HepG2 (cell line): ENCODE results near the gene SPINK9. TPM values are rescaled to one million over a fixed set of nuclear protein-coding genes. Genes with fewer than 3 reads are reported as not detected.
A peak's percentile ranks its signal among the peaks of the same experiment; 100 is the strongest.

ENCODE experiments used
- FOXA1 ChIP-seq, 2 experiments: fragments of 450-650 bp in 1 of 2; sonication (generic) in 1 of 2; formaldehyde crosslinking in 1 of 2; IDR thresholded peaks; 2 replicates each; pipeline versions ENCODE4 v1.4.0 to v1.6.1; 2016 to 2020; ENCODE audit warnings: missing genetic modification reagents in 1 of 2
- HOXA3 ChIP-seq: sonication (generic); formaldehyde crosslinking; IDR thresholded peaks from 2 replicates; pipeline ENCODE4 v1.5.0; 2020; ENCODE audit warnings: missing genetic modification reagents
- JUN ChIP-seq: sonication (generic); formaldehyde crosslinking; IDR thresholded peaks from 2 replicates; pipeline ENCODE4 v1.4.0; 2020; ENCODE audit warnings: mild to moderate bottlenecking, missing genetic modification reagents
- PHF20 ChIP-seq: sonication (generic); formaldehyde crosslinking; IDR thresholded peaks from 2 replicates; pipeline ENCODE4 v1.5.0; 2020; ENCODE audit warnings: mild to moderate bottlenecking, missing genetic modification reagents
- REL ChIP-seq: sonication (generic); formaldehyde crosslinking; conservative IDR thresholded peaks from 2 replicates; pipeline ENCODE4 v1.8.0; 2022; ENCODE audit warnings: mild to moderate bottlenecking, missing genetic modification reagents, moderate library complexity
- RFX5 ChIP-seq: IDR thresholded peaks from 2 replicates; pipeline ENCODE4 v1.6.1; 2011; ENCODE audit warnings: low read depth, low read length, improper control_type of control experiment
- SRSF9 ChIP-seq: fragments of 200-400 bp; formaldehyde crosslinking; IDR thresholded peaks from 2 replicates; pipeline ENCODE4 v1.6.1; 2018; ENCODE audit warnings: borderline replicate concordance, mild to moderate bottlenecking, low read depth, low read length; ENCODE audit not compliant: insufficient read depth, poor library complexity, severe bottlenecking
- TOPORS ChIP-seq: sonication (generic); formaldehyde crosslinking; IDR thresholded peaks from 2 replicates; pipeline ENCODE4 v1.8.0; 2023; ENCODE audit warnings: mild to moderate bottlenecking, missing genetic modification reagents
- ZBTB38 ChIP-seq: sonication (generic); formaldehyde crosslinking; IDR thresholded peaks from 2 replicates; pipeline ENCODE4 v1.5.1; 2020; ENCODE audit warnings: mild to moderate bottlenecking, missing genetic modification reagents
- ZNF180 ChIP-seq: sonication (generic); formaldehyde crosslinking; IDR thresholded peaks from 2 replicates; pipeline ENCODE4 v1.4.0; 2020; ENCODE audit warnings: low read depth, missing genetic modification reagents, borderline replicate concordance
- ZNF460 ChIP-seq: sonication (generic); formaldehyde crosslinking; IDR thresholded peaks from 2 replicates; pipeline ENCODE4 v1.5.1; 2020; ENCODE audit warnings: missing genetic modification reagents, mild to moderate bottlenecking, borderline replicate concordance
- ZNF589 ChIP-seq: sonication (generic); formaldehyde crosslinking; conservative IDR thresholded peaks from 2 replicates; pipeline ENCODE4 v1.8.0; 2022; ENCODE audit warnings: mild to moderate bottlenecking, moderate library complexity, missing genetic modification reagents
- polyA plus RNA-seq, 8 experiments: library from polyadenylated mRNA; depleted of rRNA in 3 of 8; stranded (reverse) in 7 of 8; unstranded in 1 of 8; fragments of >200 nt; fragmentation: Illumina TruSeq in 4 of 8; extraction: Trizol in 4 of 8; gene quantifications; 2 replicates each; pipeline versions ENCODE4 v1.2.1 to v1.2.3, GENCODE V29; 2011 to 2016; ENCODE audit warnings: low read depth in 4 of 8, missing spikeins in 1 of 8, mixed read lengths in 1 of 8; ENCODE audit not compliant: insufficient read depth in 1 of 8
- total RNA-seq, 5 experiments: library from RNA; depleted of rRNA; stranded (reverse); fragments of >200 nt; fragmentation: Illumina TruSeq; extraction: Trizol; gene quantifications; 2 replicates each; pipeline ENCODE4 v1.2.3, GENCODE V29; 2016; ENCODE audit warnings: low read depth in 1 of 5
- TF ChIP-seq, protein P1 (sequence below): sonication (generic); formaldehyde crosslinking; IDR thresholded peaks from 2 replicates; pipeline ENCODE4 v1.4.0; 2020; ENCODE audit warnings: mild to moderate bottlenecking, missing genetic modification reagents
- TF ChIP-seq, protein P2 (sequence below): sonication (generic); formaldehyde crosslinking; IDR thresholded peaks from 2 replicates; pipeline ENCODE4 v1.4.0; 2020; ENCODE audit warnings: missing genetic modification reagents, low read depth, mild to moderate bottlenecking, borderline replicate concordance
- TF ChIP-seq, protein P3 (sequence below): sonication (generic); formaldehyde crosslinking; IDR thresholded peaks from 2 replicates; pipeline ENCODE4 v1.4.0; 2020; ENCODE audit warnings: missing genetic modification reagents, borderline replicate concordance
- TF ChIP-seq, protein P4 (sequence below): IDR thresholded peaks from 2 replicates; pipeline ENCODE4 v1.6.1; 2016; ENCODE audit warnings: missing biosample characterization, missing genetic modification reagents, low read depth
- TF ChIP-seq, protein P5 (sequence below): sonication (generic); formaldehyde crosslinking; IDR thresholded peaks from 2 replicates; pipeline ENCODE4 v1.4.0; 2020; ENCODE audit warnings: low read depth, mild to moderate bottlenecking, missing genetic modification reagents
- TF ChIP-seq, protein P6 (sequence below): sonication (generic); formaldehyde crosslinking; IDR thresholded peaks from 2 replicates; pipeline ENCODE4 v1.5.0; 2020; ENCODE audit warnings: mild to moderate bottlenecking, low read depth, missing genetic modification reagents, borderline replicate concordance

Gene SPINK9
- total and polyA plus RNA-seq, 2 of the 13 experiments (the other 11 are each of a cell fraction or from before 2014, with no cell fraction given): not detected

DNA sequence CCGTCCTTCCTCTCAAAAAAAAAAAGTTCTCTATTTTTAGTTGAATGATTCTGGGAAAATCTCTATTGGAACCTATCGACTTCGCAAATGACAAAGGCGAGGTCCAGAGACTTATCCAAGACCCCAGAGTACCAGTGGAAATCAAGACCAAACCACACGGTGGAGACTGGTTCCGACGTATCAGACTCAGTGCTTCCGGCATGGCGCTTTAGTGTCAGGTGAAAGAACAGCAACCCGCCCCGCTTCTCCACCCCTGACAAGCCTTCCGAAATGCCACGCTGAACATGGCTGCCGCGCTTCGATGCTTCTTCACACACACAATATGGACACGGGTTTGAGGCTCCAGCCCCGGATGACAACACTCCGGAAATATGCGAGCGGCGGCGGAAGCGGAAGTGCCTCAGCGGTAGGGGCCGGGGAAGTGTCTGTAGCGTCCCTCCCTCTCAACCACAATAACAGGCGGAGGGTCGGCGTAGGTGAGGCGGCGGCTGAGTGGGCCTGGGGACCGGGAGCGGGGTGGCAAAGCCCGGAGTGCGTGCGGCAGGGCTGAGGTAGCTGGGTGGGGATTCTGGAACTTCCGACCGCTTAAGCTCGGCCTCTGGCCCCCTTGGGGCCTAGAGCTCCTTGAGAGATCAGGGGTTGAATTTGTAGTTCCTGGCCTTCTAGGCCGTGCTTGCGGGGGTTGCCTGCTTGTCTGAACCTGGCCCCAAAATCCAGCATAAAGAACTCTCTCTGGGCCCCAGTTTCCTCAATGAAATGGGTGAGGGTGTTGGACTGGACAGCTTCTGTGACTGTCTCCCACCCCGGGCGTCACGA lies 48.4 kb downstream of the SPINK9 start, which contains the start of gene FBXO38 (continued):
- TF ChIP-seq ZNF589 (CRISPR knock-in tag): no peak
- peak; percentile 89 for TF ChIP-seq PHF20
- TF ChIP-seq, protein P1, sequence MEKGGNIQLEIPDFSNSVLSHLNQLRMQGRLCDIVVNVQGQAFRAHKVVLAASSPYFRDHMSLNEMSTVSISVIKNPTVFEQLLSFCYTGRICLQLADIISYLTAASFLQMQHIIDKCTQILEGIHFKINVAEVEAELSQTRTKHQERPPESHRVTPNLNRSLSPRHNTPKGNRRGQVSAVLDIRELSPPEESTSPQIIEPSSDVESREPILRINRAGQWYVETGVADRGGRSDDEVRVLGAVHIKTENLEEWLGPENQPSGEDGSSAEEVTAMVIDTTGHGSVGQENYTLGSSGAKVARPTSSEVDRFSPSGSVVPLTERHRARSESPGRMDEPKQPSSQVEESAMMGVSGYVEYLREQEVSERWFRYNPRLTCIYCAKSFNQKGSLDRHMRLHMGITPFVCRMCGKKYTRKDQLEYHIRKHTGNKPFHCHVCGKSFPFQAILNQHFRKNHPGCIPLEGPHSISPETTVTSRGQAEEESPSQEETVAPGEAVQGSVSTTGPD (CRISPR knock-in tag): 0 out of 2 replicates have a peak, but pooled peaks have one; percentile 50
- 0 out of 2 replicates have a peak, but pooled peaks have one; percentile 34 for TF ChIP-seq ZBTB38 (CRISPR knock-in tag)
- TF ChIP-seq JUN (CRISPR knock-in tag): peak; percentile 95
- TF ChIP-seq FOXA1 (IDR thresholded peaks at IDR 0.05): no peak
- peak; percentile 43 for TF ChIP-seq FOXA1 (CRISPR knock-in tag; IDR thresholded peaks at IDR 0.05)
- peak; percentile 98 for TF ChIP-seq HOXA3 (CRISPR knock-in tag)
- no peak for TF ChIP-seq ZNF460 (CRISPR knock-in tag)
- TF ChIP-seq, protein P2, sequence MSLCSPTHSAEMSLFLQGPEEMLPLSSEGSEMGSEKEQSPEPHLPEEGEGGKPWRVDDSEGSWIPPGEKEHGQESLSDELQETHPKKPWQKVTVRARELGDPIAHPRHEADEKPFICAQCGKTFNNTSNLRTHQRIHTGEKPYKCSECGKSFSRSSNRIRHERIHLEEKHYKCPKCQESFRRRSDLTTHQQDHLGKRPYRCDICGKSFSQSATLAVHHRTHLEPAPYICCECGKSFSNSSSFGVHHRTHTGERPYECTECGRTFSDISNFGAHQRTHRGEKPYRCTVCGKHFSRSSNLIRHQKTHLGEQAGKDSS (CRISPR knock-in tag): no peak
- peak; percentile 81; the same call in 1 of the 2 replicates for TF ChIP-seq TOPORS (CRISPR knock-in tag)
- TF ChIP-seq RFX5: 0 out of 2 replicates have a peak, but pooled peaks have one; percentile 18
- no peak for TF ChIP-seq SRSF9
- TF ChIP-seq REL (CRISPR knock-in tag): no peak
- TF ChIP-seq, protein P3, sequence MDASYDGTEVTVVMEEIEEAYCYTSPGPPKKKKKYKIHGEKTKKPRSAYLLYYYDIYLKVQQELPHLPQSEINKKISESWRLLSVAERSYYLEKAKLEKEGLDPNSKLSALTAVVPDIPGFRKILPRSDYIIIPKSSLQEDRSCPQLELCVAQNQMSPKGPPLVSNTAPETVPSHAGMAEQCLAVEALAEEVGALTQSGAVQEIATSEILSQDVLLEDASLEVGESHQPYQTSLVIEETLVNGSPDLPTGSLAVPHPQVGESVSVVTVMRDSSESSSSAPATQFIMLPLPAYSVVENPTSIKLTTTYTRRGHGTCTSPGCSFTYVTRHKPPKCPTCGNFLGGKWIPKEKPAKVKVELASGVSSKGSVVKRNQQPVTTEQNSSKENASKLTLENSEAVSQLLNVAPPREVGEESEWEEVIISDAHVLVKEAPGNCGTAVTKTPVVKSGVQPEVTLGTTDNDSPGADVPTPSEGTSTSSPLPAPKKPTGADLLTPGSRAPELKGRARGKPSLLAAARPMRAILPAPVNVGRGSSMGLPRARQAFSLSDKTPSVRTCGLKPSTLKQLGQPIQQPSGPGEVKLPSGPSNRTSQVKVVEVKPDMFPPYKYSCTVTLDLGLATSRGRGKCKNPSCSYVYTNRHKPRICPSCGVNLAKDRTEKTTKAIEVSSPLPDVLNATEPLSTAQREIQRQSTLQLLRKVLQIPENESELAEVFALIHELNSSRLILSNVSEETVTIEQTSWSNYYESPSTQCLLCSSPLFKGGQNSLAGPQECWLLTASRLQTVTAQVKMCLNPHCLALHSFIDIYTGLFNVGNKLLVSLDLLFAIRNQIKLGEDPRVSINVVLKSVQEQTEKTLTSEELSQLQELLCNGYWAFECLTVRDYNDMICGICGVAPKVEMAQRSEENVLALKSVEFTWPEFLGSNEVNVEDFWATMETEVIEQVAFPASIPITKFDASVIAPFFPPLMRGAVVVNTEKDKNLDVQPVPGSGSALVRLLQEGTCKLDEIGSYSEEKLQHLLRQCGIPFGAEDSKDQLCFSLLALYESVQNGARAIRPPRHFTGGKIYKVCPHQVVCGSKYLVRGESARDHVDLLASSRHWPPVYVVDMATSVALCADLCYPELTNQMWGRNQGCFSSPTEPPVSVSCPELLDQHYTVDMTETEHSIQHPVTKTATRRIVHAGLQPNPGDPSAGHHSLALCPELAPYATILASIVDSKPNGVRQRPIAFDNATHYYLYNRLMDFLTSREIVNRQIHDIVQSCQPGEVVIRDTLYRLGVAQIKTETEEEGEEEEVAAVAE (CRISPR knock-in tag): peak; percentile 95
- no peak for TF ChIP-seq ZNF180
- TF ChIP-seq, protein P4, sequence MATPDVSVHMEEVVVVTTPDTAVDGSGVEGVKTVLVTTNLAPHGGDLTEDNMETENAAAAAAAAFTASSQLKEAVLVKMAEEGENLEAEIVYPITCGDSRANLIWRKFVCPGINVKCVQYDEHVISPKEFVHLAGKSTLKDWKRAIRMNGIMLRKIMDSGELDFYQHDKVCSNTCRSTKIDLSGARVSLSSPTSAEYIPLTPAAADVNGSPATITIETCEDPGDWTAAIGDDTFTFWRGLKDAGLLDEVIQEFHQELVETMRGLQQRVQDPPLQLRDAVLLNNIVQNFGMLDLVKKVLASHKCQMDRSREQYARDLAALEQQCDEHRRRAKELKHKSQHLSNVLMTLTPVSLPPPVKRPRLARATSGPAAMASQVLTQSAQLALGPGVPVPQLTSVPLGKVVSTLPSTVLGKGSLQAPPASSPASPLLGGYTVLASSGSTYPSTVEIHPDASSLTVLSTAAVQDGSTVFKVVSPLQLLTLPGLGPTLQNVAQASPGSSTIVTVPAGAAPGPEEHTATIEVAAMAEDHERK (CRISPR knock-in tag): no peak
- TF ChIP-seq, protein P5, sequence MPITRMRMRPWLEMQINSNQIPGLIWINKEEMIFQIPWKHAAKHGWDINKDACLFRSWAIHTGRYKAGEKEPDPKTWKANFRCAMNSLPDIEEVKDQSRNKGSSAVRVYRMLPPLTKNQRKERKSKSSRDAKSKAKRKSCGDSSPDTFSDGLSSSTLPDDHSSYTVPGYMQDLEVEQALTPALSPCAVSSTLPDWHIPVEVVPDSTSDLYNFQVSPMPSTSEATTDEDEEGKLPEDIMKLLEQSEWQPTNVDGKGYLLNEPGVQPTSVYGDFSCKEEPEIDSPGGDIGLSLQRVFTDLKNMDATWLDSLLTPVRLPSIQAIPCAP (CRISPR knock-in tag): no peak
- TF ChIP-seq, protein P6, sequence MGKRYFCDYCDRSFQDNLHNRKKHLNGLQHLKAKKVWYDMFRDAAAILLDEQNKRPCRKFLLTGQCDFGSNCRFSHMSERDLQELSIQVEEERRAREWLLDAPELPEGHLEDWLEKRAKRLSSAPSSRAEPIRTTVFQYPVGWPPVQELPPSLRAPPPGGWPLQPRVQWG: no peak
